GOT3 (cell line): ENCODE results near the gene KRT40.
"Not testable (repeated sequence)": the region's sequence is repeated elsewhere in the genome, so short reads cannot be mapped to it uniquely, and the experiment has no call there.

Source experiments
- DNase-seq: peaks from one replicate; lab custom pipeline; 2025; ENCODE audit warnings: mixed read lengths; lab: John Stamatoyannopoulos, UW

The KRT40 gene

GRCh38 chr17:40984226-40984625 lies at the start of gene KRT40:
Gene KRT40, minus strand, starts transcription at chr17:40984326. Its CDS starts 53 bp downstream, at chr17:40984273.
- no peak for DNase-seq

- DNase-seq: no peak
Observed at GRCh38 chr17:41029633-41030245, 45.6 kb upstream of the KRT40 start, which contains the start of gene KRTAP1-4. Gene KRTAP1-4, minus strand, starts transcription at chr17:41030195. Its CDS starts 117 bp downstream, at chr17:41030078.

- no peak for DNase-seq
Observed at GRCh38 chr17:41026715-41027471, 42.8 kb upstream of the KRT40 start, which contains the start of gene KRTAP1-5. Gene KRTAP1-5, minus strand, starts transcription at chr17:41027208. Its CDS starts 53 bp downstream, at chr17:41027155.

GRCh38 chr17:41024697-41025096 lies 40.6 kb upstream of the KRT40 start:
- DNase-seq: no peak

GRCh38 chr17:41020336-41020735 lies 36.2 kb upstream of the KRT40 start:
- no peak for DNase-seq

- DNase-seq: no peak
Observed at GRCh38 chr17:41019415-41019814, 35.3 kb upstream of the KRT40 start.

- no peak for DNase-seq
Observed at GRCh38 chr17:41018541-41018940, 34.4 kb upstream of the KRT40 start.

GRCh38 chr17:41016578-41017215 lies 32.6 kb upstream of the KRT40 start:
- no peak for DNase-seq

GRCh38 chr17:41015454-41015853 lies 31.3 kb upstream of the KRT40 start:
- no peak for DNase-seq

GRCh38 chr17:41013606-41014005 lies 29.5 kb upstream of the KRT40 start:
- no peak for DNase-seq

GRCh38 chr17:41013181-41013580 lies 29.1 kb upstream of the KRT40 start:
- DNase-seq: no peak

- no peak for DNase-seq
Observed at GRCh38 chr17:41012326-41013120, 28.4 kb upstream of the KRT40 start.

- no peak for DNase-seq
Observed at GRCh38 chr17:41010441-41010840, 26.3 kb upstream of the KRT40 start.

GRCh38 chr17:41009936-41010335 lies 25.8 kb upstream of the KRT40 start:
- no peak for DNase-seq

GRCh38 chr17:41009301-41009760 lies 25.2 kb upstream of the KRT40 start:
- no peak for DNase-seq

GRCh38 chr17:41008811-41009210 lies 24.7 kb upstream of the KRT40 start, which contains the start of gene KRTAP3-1:
Gene KRTAP3-1, minus strand, starts transcription at chr17:41009128. Its CDS starts 54 bp downstream, at chr17:41009074.
- no peak for DNase-seq

- DNase-seq: no peak
Observed at GRCh38 chr17:41004397-41004796, 20.3 kb upstream of the KRT40 start.

GRCh38 chr17:41003926-41004325 lies 19.8 kb upstream of the KRT40 start:
- no peak for DNase-seq

- no peak for DNase-seq
Observed at GRCh38 chr17:41002814-41003213, 18.7 kb upstream of the KRT40 start.

- no peak for DNase-seq
Observed at GRCh38 chr17:41001795-41002194, 17.7 kb upstream of the KRT40 start.

- not testable (repeated sequence) for DNase-seq
Observed at GRCh38 chr17:40999563-40999962, 15.4 kb upstream of the KRT40 start, which contains the start of gene KRTAP3-2. Gene KRTAP3-2, minus strand, starts transcription at chr17:40999906. Its CDS starts 53 bp downstream, at chr17:40999853.

- no peak for DNase-seq
Observed at GRCh38 chr17:40997361-40997760, 13.2 kb upstream of the KRT40 start.
